HepG2 (cell line): ENCODE measurements around the gene MORF4L1. TPM values are rescaled to one million over a fixed set of nuclear protein-coding genes. Genes with fewer than 3 reads are reported as not detected.

Experiments used
- ATF1 ChIP-seq: IDR thresholded peaks from 2 replicates; pipeline ENCODE4 v1.6.1; 2016; ENCODE audit warnings: mild to moderate bottlenecking, control low read depth
- DZIP1 ChIP-seq: sonication (generic); formaldehyde crosslinking; IDR thresholded peaks from 2 replicates; pipeline ENCODE4 v1.5.0; 2020; ENCODE audit warnings: mild to moderate bottlenecking, missing genetic modification reagents
- HCFC1 ChIP-seq: fragments of 150-350 bp; IDR thresholded peaks from 2 replicates; pipeline ENCODE4 v1.6.1; 2014; ENCODE audit warnings: low read depth, low read length
- HES4 ChIP-seq: sonication (generic); formaldehyde crosslinking; IDR thresholded peaks from 2 replicates; pipeline ENCODE4 v1.9.0; 2021; ENCODE audit warnings: mild to moderate bottlenecking, missing genetic modification reagents, borderline replicate concordance
- HOXA3 ChIP-seq: sonication (generic); formaldehyde crosslinking; IDR thresholded peaks from 2 replicates; pipeline ENCODE4 v1.5.0; 2020; ENCODE audit warnings: missing genetic modification reagents
- MATR3 ChIP-seq: sonication (generic); formaldehyde crosslinking; IDR thresholded peaks from 2 replicates; pipeline ENCODE4 v1.4.0; 2020; ENCODE audit warnings: missing genetic modification reagents
- MEIS1 ChIP-seq: sonication (generic); formaldehyde crosslinking; IDR thresholded peaks from 2 replicates; pipeline ENCODE4 v1.9.0; 2021; ENCODE audit warnings: mild to moderate bottlenecking, missing genetic modification reagents, moderate library complexity, borderline replicate concordance
- NFRKB ChIP-seq: fragments of 450-650 bp; IDR thresholded peaks from 2 replicates; pipeline ENCODE4 v1.6.1; 2017
- NFYB ChIP-seq: sonication (generic); formaldehyde crosslinking; IDR thresholded peaks from 2 replicates; pipeline ENCODE4 v1.4.0; 2020; ENCODE audit warnings: missing genetic modification reagents
- RFXAP ChIP-seq: sonication (generic); formaldehyde crosslinking; IDR thresholded peaks from 2 replicates; pipeline ENCODE4 v1.4.0; 2020; ENCODE audit warnings: missing genetic modification reagents, borderline replicate concordance
- SAFB2 ChIP-seq: sonication (generic); formaldehyde crosslinking; IDR thresholded peaks from 2 replicates; pipeline ENCODE4 v1.5.1; 2020; ENCODE audit warnings: missing genetic modification reagents, low read depth, mild to moderate bottlenecking, borderline replicate concordance
- SMAD1 ChIP-seq: sonication (generic); formaldehyde crosslinking; IDR thresholded peaks from 2 replicates; pipeline ENCODE4 v1.4.0; 2020; ENCODE audit warnings: missing genetic modification reagents, low read depth, mild to moderate bottlenecking, borderline replicate concordance
- SP1 ChIP-seq, 2 experiments: fragments of 450-650 bp in 1 of 2; sonication (generic) in 1 of 2; formaldehyde crosslinking in 1 of 2; IDR thresholded peaks; 2 replicates each; pipeline versions ENCODE4 v1.4.0 to v1.6.1; 2016 to 2020; ENCODE audit warnings: missing genetic modification reagents in 1 of 2
- SRF ChIP-seq: IDR thresholded peaks from 2 replicates; pipeline ENCODE4 v1.6.1; 2011; ENCODE audit warnings: mild to moderate bottlenecking, low read depth, low read length, moderate library complexity
- TFDP2 ChIP-seq: sonication (generic); formaldehyde crosslinking; IDR thresholded peaks from 2 replicates; pipeline ENCODE4 v1.4.0; 2020; ENCODE audit warnings: missing genetic modification reagents
- TMF1 ChIP-seq: sonication (generic); formaldehyde crosslinking; IDR thresholded peaks from 2 replicates; pipeline ENCODE4 v1.8.1; 2022; ENCODE audit warnings: low read depth, missing genetic modification reagents
- ZFAT ChIP-seq: sonication (generic); formaldehyde crosslinking; conservative IDR thresholded peaks from 2 replicates; pipeline ENCODE4 v1.8.1; 2023; ENCODE audit warnings: missing genetic modification reagents, inconsistent platforms
- ZNF260 ChIP-seq: sonication (generic); formaldehyde crosslinking; IDR thresholded peaks from 2 replicates; pipeline ENCODE4 v1.4.0; 2020; ENCODE audit warnings: missing genetic modification reagents, low read depth, mild to moderate bottlenecking, borderline replicate concordance
- ZNF333 ChIP-seq: sonication (generic); formaldehyde crosslinking; IDR thresholded peaks from 2 replicates; pipeline ENCODE4 v1.4.0; 2020; ENCODE audit warnings: mild to moderate bottlenecking, missing genetic modification reagents, borderline replicate concordance
- ZNF547 ChIP-seq: sonication (generic); formaldehyde crosslinking; IDR thresholded peaks from 2 replicates; pipeline ENCODE4 v1.5.1; 2020; ENCODE audit warnings: mild to moderate bottlenecking, missing genetic modification reagents
- ZNF687 ChIP-seq: sonication (generic); formaldehyde crosslinking; IDR thresholded peaks from 2 replicates; pipeline ENCODE4 v1.5.1; 2020; ENCODE audit warnings: mild to moderate bottlenecking, missing genetic modification reagents, moderate library complexity
- ZNF790 ChIP-seq: sonication (generic); formaldehyde crosslinking; IDR thresholded peaks from 2 replicates; pipeline ENCODE4 v1.8.0; 2022; ENCODE audit warnings: missing genetic modification reagents, mild to moderate bottlenecking, borderline replicate concordance
- polyA plus RNA-seq, 8 experiments: library from polyadenylated mRNA; depleted of rRNA in 3 of 8; stranded (reverse) in 7 of 8; unstranded in 1 of 8; fragments of >200 nt; fragmentation: Illumina TruSeq in 4 of 8; extraction: Trizol in 4 of 8; gene quantifications; 2 replicates each; pipeline versions ENCODE4 v1.2.1 to v1.2.3, GENCODE V29; 2011 to 2016; ENCODE audit warnings: low read depth in 4 of 8, missing spikeins in 1 of 8, mixed read lengths in 1 of 8; ENCODE audit not compliant: insufficient read depth in 1 of 8
- total RNA-seq, 5 experiments: library from RNA; depleted of rRNA; stranded (reverse); fragments of >200 nt; fragmentation: Illumina TruSeq; extraction: Trizol; gene quantifications; 2 replicates each; pipeline ENCODE4 v1.2.3, GENCODE V29; 2016; ENCODE audit warnings: low read depth in 1 of 5

The MORF4L1 gene
- total and polyA plus RNA-seq, 2 of the 13 experiments (the other 11 are each of a cell fraction or from before 2014, with no cell fraction given): 218 to 219 TPM

GRCh38 chr15:78872155-78872971 is at the start of gene MORF4L1 (continued):
- no peak for TF ChIP-seq ZNF333 (CRISPR knock-in tag)
- TF ChIP-seq MEIS1 (CRISPR knock-in tag): no peak
- TF ChIP-seq ZNF687 (CRISPR knock-in tag): no peak
- peak; percentile 73; the same call in 1 of the 2 replicates for TF ChIP-seq ATF1 (CRISPR knock-in tag)
- 0 out of 2 replicates have a peak, but pooled peaks have one; percentile 34 for TF ChIP-seq TFDP2
- TF ChIP-seq SRF: peak; percentile 66
- TF ChIP-seq NFRKB: no peak
- TF ChIP-seq TMF1 (CRISPR knock-in tag): no peak
- TF ChIP-seq SP1 (IDR thresholded peaks at IDR 0.05): no peak
- TF ChIP-seq SP1 (CRISPR knock-in tag; IDR thresholded peaks at IDR 0.05): peak; percentile 49; the same call in 1 of the 2 replicates
- TF ChIP-seq DZIP1 (CRISPR knock-in tag): no peak
- TF ChIP-seq NFYB: peak; percentile 82
- no peak for TF ChIP-seq SAFB2 (CRISPR knock-in tag)
- TF ChIP-seq HES4 (CRISPR knock-in tag): no peak
- TF ChIP-seq HOXA3 (CRISPR knock-in tag): peak; percentile 66; the same call in 1 of the 2 replicates
- TF ChIP-seq ZNF790 (CRISPR knock-in tag): no peak
- peak; percentile 95 for TF ChIP-seq HCFC1
- TF ChIP-seq ZNF260 (CRISPR knock-in tag): no peak
- TF ChIP-seq ZNF547 (CRISPR knock-in tag): no peak
- TF ChIP-seq RFXAP: no peak
- no peak for TF ChIP-seq MATR3 (CRISPR knock-in tag)
- TF ChIP-seq SMAD1: no peak
- TF ChIP-seq ZFAT: no peak
